GM18498 (cell line): ENCODE results near the gene MEOX1.
"Not testable (repeated sequence)": the region's sequence is repeated elsewhere in the genome, so short reads cannot be mapped to it uniquely, and the experiment has no call there.

Experiments used
- ATAC-seq: cut with Tn5 transposase; IDR thresholded peaks from one replicate; pipeline ENCODE4 v1.9.1; 2021; ENCODE audit warnings: mild to moderate bottlenecking, moderate library complexity; ENCODE audit not compliant: unreplicated experiment

MEOX1 gene

DNA sequence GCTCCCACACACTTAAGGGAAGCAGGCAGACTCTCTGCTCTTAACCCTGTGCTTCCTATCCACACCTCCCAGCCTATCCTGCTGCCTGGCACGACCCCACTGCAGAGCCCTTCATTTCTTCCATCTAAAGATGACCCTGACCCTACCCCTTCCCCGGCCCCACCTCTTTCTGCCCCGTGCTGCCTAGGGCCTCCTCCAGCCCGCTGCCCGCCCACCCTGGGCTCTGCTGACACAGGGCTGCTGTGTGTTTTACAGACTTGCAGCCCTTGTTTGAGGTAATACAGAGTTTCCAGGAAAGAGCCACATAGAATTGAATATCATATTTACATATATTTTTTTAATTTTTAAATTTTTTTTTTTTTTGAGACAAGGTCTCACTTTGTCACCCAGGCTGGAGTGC, 42.0 kb downstream of the MEOX1 start:
- no peak for ATAC-seq

GRCh38 chr17:43618276-43618675, 43.4 kb downstream of the MEOX1 start:
- no peak for ATAC-seq

- no peak for ATAC-seq
Observed at GRCh38 chr17:43616852-43617251, 44.9 kb downstream of the MEOX1 start.

DNA sequence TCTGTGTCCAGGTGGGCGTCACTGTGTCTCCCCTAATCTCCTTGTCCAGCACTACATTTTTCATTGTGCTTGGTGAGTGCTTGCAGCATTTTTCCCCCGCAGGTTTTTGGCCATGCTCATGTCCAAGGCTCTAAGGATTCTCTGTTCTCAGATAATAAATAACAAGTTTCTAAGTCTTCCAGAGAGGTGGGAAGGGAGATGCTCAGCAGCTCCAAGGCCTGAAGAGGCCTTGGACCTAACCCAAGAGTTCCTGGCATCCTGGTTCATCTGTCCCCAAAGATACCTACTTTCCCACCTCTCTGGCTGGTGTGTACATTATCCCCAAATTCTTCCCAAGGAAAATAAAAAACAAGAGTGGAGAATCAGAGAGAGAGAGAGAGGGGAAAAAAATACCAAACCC, 45.3 kb downstream of the MEOX1 start:
- no peak for ATAC-seq

GRCh38 chr17:43616029-43616351, 45.7 kb downstream of the MEOX1 start:
- no peak for ATAC-seq

- no peak for ATAC-seq
Observed at GRCh38 chr17:43615330-43616028, 46.2 kb downstream of the MEOX1 start.

DNA sequence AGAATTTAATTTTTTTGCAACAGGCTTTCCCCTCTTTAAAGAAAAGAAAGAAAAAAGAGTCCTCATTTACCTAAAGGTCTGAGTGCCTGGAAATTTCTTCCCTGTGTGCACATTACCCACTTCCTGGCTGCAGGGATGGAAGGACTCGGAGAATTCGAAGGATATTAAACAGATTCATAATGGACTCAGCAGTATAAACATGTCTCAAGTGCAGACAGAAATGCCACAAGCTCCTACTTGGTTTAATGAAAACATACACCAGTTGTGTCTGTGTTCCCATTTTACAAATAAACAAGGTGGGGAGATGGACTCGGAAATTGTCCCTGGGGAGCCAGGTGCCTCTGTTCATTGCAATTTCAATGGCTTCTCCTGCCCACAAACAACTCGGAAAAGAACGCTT, 47.2 kb downstream of the MEOX1 start:
- no peak for ATAC-seq

GRCh38 chr17:43613917-43614316, 47.8 kb downstream of the MEOX1 start:
- ATAC-seq = no peak

DNA sequence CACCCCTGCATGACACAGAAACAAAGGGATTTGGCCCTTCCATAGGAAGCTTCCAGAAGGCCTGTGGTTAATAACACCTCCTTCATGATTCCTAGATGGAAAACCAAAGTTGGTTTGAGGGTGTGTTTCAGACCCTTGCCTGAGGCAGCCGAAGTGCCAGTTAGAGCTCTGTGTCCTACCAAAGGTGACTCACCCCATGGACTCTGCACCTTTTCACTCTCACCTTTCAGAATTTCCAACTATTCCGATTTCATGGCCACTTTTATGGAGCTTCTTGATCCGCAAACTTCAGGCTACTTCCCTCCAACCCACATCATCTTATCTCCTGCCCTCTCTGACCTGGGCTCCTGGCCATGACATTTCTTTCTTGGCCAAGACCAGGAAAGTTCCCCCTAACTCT, 49.2 kb downstream of the MEOX1 start:
- no peak for ATAC-seq

GRCh38 chr17:43611230-43611969, 50.3 kb downstream of the MEOX1 start:
- ATAC-seq = no peak

- no peak for ATAC-seq
Observed at GRCh38 chr17:43609613-43610385, 51.9 kb downstream of the MEOX1 start.

- ATAC-seq = no peak
Observed at GRCh38 chr17:43608313-43608712, 53.4 kb downstream of the MEOX1 start.

DNA sequence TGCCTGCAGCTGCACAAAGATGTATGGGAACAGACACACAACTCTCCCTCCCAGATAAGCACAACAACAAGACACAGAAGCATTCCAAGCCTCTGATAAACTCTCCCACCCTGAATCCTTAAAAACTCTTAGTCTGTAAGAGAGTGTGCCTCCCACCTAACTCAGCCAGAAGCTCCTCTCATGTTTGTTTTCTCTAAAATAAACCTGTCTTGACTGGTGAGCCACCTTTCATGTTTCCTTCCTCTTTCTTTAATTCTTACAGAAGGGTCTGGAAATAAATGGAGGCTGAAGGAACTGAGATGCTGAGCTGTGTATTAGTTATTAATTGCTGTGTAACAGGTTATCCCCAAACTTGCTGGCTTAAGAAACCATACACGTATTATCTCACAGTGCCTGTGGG, 57.2 kb downstream of the MEOX1 start:
- no peak for ATAC-seq

GRCh38 chr17:43603321-43603720, 58.4 kb downstream of the MEOX1 start:
- no peak for ATAC-seq

- ATAC-seq = not testable (repeated sequence)
Observed at GRCh38 chr17:43602556-43602955, 59.2 kb downstream of the MEOX1 start.

GRCh38 chr17:43601280-43602039, 60.3 kb downstream of the MEOX1 start:
- no peak for ATAC-seq

DNA sequence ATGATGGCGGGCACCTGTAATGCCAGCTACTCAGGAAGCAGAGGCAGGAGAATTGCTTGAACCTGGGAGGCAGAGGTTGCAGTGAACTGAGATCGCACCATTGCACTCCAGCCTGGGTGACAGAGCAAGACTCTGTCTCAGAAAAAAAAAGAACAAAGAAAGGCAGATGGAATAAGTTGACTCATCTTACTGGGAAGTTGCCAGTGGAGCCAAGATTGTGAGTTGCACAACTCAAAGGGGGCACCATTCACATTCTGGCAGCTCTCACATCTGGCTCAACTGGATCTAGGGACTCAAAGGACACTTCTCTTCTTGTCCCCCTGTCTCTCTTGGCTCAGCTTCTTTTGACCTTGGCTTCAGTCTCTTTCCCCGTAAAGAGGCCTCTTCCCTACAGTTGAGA, 61.9 kb downstream of the MEOX1 start:
- ATAC-seq = no peak

DNA sequence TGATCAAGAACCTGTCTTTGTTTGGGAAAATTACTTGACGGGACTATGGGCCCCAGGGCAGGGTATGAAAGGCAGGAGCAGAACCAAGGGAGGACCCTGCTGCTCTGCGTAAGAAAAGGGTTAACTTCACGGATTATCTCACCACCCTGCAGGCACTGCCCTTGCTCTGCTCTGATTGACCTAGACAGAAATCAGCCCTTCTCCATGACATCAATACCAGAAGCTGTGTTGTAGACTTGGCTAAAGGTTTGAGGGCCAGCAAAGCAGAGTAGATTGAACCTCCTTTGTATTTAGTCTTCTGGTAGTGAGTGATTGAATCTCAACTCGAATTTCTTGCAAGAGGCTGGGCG, 62.7 kb downstream of the MEOX1 start:
- ATAC-seq = no peak

DNA sequence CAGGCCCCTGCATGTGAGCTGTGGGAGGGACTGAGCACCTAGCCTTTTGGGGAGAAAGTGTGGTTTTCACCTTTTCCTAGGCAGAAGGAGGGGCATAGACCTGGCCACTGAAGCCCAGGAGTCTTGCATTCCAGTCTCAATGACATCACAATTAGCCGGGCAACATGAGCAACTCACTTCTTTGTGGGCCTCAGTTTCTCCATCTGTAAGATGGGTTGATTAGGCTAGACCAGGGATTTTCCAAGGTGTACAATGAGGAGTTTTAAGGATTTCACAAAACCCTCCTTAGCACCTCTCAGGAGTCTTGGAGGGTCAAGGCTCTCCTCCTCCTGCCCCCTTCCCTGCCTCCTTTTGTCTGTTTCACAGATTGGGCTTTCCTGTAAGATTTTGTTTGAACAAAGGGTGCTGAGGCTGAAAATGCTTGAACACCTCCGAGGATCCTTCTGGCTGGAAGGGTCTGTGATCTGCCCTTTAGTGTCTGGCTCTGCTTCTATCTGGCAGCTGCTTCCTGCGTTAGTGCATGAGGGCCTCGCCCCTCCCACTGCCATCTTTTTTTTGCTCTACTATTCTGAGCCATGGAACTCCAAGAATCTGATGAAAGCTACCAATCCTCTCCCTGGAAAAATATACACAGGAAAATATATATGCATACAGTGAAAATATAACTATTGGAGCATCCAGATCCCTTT, 63.2 kb downstream of the MEOX1 start:
- no peak for ATAC-seq

DNA sequence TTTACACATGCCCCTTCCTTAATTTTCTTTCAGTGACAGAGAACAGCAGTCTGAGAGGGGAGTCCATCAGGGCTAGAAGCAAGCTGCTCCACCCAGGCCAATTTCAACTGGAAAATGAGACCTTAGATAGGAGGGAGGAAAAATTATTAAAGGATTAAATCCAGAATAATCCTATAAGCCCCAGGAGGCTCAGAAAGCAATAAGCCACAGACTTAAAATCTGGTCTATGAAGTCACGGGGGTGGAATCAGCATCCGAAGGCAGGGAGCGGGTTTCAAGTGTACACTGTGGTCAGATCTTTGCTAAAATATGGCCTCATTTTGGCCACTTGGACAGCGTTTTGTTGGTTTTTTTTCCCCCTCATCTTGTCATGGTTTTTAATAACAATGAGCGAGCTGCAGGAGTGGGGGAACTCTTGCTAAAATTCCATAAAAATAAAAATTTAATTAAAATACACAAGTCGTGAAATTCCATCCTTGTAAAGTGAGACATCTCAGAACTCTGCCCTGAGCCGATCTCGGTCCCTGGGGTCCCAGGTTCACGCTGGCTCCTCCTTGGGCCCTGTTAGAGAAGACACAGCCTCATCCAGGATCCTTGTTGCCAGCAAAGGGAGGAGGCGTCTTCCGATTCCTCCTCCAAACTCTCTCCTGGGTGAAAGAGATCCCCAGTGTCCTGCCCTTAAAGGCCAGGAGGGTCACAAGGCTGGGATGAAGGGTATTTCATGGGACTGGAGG, 63.9 kb downstream of the MEOX1 start:
- no peak for ATAC-seq
